ENCODE data around the gene GKN1. TPM values are rescaled to one million over a fixed set of nuclear protein-coding genes. Genes with fewer than 3 reads are reported as not detected.

Gene GKN1
- total RNA-seq, 1 donor from 2014 or later: 0.37 TPM

- Mint-ChIP-seq H3K4me1 (ENCODE audit: low read depth) (peaks cover 41% of the 10 kb centered on the region), H3K27ac (ENCODE audit: unreplicated experiment) (no peak overlapping the region), H3K27me3 (ENCODE audit: low read depth) (no peaks in the 10 kb centered on the region)
These were observed 37.2 kb downstream of the GKN1 start for GRCh38 chr2:69011611-69012157.

GRCh38 chr2:69012310-69013141, 38.1 kb downstream of the GKN1 start:
- no peaks in the 10 kb centered on the region for H3K27me3 Mint-ChIP-seq (ENCODE audit: low read depth)
- peak overlapping the region; percentile 93 for H3K27ac Mint-ChIP-seq (ENCODE audit: unreplicated experiment)
- H3K4me3 Mint-ChIP-seq (ENCODE audit: unreplicated experiment): peak overlapping the region; percentile 94
- peaks cover 5% of the 10 kb centered on the region for H3K9me3 Mint-ChIP-seq (ENCODE audit: low read depth)
- H3K36me3 Mint-ChIP-seq (ENCODE audit: low read depth): no peaks in the 10 kb centered on the region
- peak; percentile 55 for DNase-seq (ENCODE audit: low spot score)
- peak; percentile 91 for TF ChIP-seq CTCF (IDR thresholded peaks at IDR 0.05)
- peaks cover 50% of the 10 kb centered on the region for H3K4me1 Mint-ChIP-seq (ENCODE audit: low read depth)

More at GRCh38 chr2:69011611-69012157, 37.2 kb downstream of the GKN1 start:
- Mint-ChIP-seq H3K9me3 (ENCODE audit: low read depth) (peaks cover 5% of the 10 kb centered on the region), H3K4me3 (ENCODE audit: unreplicated experiment) (no peak overlapping the region), H3K36me3 (ENCODE audit: low read depth) (no peaks in the 10 kb centered on the region)
- DNase-seq (ENCODE audit: low spot score): no peak
- peak; percentile 15 for TF ChIP-seq CTCF (IDR thresholded peaks at IDR 0.05)

- Mint-ChIP-seq H3K4me3 (ENCODE audit: unreplicated experiment) (peak within 1 kb of the TSS; percentile 94), H3K27me3 (ENCODE audit: low read depth) (no peaks in the 10 kb centered on the region), H3K27ac (ENCODE audit: unreplicated experiment) (peak within 1 kb of the TSS; percentile 93), H3K4me1 (ENCODE audit: low read depth) (peaks cover 58% of the 10 kb centered on the region), H3K36me3 (ENCODE audit: low read depth) (peaks cover 2% of the 10 kb centered on the region), H3K9me3 (ENCODE audit: low read depth) (peaks cover 3% of the 10 kb centered on the region)
- TF ChIP-seq CTCF (IDR thresholded peaks at IDR 0.05): peak; percentile 20
- peak; percentile 73 for DNase-seq (ENCODE audit: low spot score)
These were observed 38.9 kb downstream of the GKN1 start, which contains the start of gene ANTXR1 for GRCh38 chr2:69013142-69013839. ANTXR1 (plus strand) TSS chr2:69013179; CDS start chr2:69013500, 321 bp downstream.

GRCh38 chr2:69013840-69014821, 39.7 kb downstream of the GKN1 start:
- Mint-ChIP-seq H3K4me1 (ENCODE audit: low read depth) (peaks cover 65% of the 10 kb centered on the region), H3K9me3 (ENCODE audit: low read depth) (no peaks in the 10 kb centered on the region), H3K27ac (ENCODE audit: unreplicated experiment) (peak overlapping the region; percentile 79), H3K36me3 (ENCODE audit: low read depth) (peaks cover 2% of the 10 kb centered on the region), H3K4me3 (ENCODE audit: unreplicated experiment) (peak overlapping the region; percentile 94), H3K27me3 (ENCODE audit: low read depth) (no peaks in the 10 kb centered on the region)
- TF ChIP-seq CTCF (IDR thresholded peaks at IDR 0.05): peak; percentile 50
- DNase-seq (ENCODE audit: low spot score): no peak

Data from chondrocyte (in vitro differentiated cells).